Measurements from ENCODE around the gene SMG6.

DNA sequence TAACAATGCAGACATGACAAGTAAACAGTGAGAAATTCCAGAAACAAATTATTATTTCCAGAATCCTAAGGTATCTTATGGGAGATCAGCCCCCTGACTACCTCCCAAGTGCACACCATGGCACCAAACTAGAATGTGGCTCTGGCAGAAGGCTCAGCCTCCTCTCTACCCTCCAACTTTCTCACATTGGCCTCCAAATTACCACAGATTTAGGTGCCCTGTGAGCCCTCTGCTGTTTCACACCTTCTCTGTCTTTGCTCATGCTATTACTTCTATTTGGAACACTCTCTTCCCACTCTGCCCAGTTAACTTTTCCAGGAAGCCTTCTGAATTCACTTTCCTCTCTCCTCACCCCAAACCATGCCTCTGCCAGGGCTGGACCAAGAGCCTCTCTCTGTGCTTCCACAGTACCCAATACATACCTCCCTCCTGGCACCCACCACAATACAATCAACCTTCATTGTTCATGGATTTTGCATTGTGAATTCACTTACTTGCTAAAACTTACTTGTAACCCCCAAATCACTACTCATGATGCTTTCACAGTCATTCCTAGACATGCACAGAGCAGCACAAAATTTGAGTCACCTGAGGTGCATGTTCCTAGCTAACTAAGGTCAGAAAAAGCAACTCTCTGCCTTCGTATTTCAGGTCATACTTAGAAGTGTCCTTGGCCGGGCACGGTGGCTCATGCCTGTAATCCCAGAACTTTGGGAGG lies 31.4 kb downstream of the SMG6 start:
- TF ChIP-seq, protein P1, sequence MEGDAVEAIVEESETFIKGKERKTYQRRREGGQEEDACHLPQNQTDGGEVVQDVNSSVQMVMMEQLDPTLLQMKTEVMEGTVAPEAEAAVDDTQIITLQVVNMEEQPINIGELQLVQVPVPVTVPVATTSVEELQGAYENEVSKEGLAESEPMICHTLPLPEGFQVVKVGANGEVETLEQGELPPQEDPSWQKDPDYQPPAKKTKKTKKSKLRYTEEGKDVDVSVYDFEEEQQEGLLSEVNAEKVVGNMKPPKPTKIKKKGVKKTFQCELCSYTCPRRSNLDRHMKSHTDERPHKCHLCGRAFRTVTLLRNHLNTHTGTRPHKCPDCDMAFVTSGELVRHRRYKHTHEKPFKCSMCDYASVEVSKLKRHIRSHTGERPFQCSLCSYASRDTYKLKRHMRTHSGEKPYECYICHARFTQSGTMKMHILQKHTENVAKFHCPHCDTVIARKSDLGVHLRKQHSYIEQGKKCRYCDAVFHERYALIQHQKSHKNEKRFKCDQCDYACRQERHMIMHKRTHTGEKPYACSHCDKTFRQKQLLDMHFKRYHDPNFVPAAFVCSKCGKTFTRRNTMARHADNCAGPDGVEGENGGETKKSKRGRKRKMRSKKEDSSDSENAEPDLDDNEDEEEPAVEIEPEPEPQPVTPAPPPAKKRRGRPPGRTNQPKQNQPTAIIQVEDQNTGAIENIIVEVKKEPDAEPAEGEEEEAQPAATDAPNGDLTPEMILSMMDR (IDR thresholded peaks at IDR 0.05): no peak
- TF ChIP-seq POLR2A (IDR thresholded peaks at IDR 0.05): no peak

Measured in sigmoid colon (tissue), 3 donors.